Upper lobe of left lung (tissue), 4 donors: Measurements from ENCODE around the gene FOCAD.

Experiments
- CTCF ChIP-seq, 6 experiments: fragments of 450-650 bp in 4 of 6; fragments of 200-600 bp in 2 of 6; sonication (generic) in 2 of 6; IDR thresholded peaks; one replicate each; pipeline ENCODE4 v1.5.1; 2016 to 2019; ENCODE audit warnings: antibody characterized with exemption in 6 of 6
- POLR2A ChIP-seq, 4 donors: fragments of 450-650 bp; IDR thresholded peaks; one replicate each; pipeline ENCODE4 v1.5.1; 2016 to 2017; ENCODE audit warnings: antibody characterized with exemption in 4 of 4, mild to moderate bottlenecking in 2 of 4
- POLR2AphosphoS5 ChIP-seq, 2 donors: sonication (generic); formaldehyde crosslinking; IDR thresholded peaks; one replicate each; pipeline ENCODE4 v1.5.1; 2017; ENCODE audit warnings: antibody characterized with exemption in 2 of 2

GRCh38 chr9:20734275-20734674 lies 50.2 kb downstream of the FOCAD start:
- TF ChIP-seq CTCF (IDR thresholded peaks at IDR 0.05) (no peak), POLR2AphosphoS5 (IDR thresholded peaks at IDR 0.05) (no peak), POLR2A (IDR thresholded peaks at IDR 0.05) (no peak)
